Activated CD8-positive, alpha-beta memory T cell treated with anti-CD3 and anti-CD28 coated beads for 48 hours (primary cell): ENCODE data around the gene COL4A5.

Source experiments
- DNase-seq, 3 experiments: peaks; one replicate each; pipeline ENCODE4 v3.0.0-alpha.2; 2020; ENCODE audit warnings: low read depth in 2 of 3, low spot score in 2 of 3

COL4A5 gene

GRCh38 chrX:108640817-108641216, 201.2 kb downstream of the COL4A5 start:
- no peak for DNase-seq

- no peak for DNase-seq
These were observed 202.1 kb downstream of the COL4A5 start for GRCh38 chrX:108641589-108642272.

DNA sequence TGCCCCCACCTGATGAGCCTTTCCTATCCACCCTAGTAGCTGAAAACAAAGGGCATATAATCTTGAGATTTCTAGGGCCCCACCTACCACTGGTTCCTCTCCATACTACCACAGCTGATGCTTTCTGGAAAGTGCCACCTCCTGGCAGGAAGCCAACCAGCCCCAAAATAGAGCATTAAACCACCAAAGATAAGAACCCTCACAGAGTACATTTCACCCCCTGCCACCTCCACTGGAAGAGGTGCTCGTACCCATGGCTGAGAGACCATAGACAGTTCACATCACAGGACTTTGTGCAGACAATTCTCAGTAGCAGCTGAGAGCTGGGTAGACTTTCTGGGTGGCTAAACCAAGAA, 202.6 kb downstream of the COL4A5 start:
- DNase-seq, result no peak

GRCh38 chrX:108664701-108665100, 225.1 kb downstream of the COL4A5 start:
- no peak for DNase-seq

DNA sequence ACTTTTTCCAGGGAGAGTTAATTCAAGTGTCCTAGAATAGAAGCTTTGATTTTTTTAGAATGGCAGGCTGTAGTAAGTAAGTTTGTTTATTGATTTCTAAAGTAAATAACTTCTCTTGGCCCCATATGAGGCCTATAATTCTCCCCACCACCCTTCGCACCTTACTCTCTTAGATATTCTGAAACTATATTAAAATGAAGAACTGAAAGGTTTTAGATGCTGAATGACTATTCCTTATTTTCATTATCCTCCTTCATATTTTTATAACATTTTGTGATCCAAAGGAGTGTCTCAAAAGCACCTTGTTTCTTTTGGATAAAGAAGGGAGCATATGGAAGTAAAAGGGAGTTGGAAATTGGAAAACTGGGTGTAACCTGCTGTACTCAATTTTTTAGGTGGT, 226.5 kb downstream of the COL4A5 start:
- DNase-seq, result no peak

DNA sequence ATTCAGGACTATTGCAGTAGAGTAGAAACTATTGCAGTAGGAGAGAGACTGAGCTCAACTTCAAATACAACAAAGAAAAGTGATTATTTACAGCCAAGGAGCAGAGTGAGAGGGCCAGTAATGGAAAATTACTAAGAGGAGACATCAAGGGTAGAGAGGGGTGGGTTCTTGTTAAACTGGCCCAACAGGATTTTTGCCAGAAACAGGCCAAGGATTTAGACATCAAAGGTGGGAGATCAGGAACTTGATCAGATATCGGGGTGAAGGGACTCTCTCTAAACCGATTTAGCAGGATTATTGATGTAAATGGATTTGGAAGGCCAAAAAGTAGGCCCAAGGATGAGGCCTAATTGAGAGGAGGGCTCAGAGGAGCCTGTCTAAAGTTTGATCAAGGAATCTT, 231.9 kb downstream of the COL4A5 start:
- DNase-seq, result no peak

DNA sequence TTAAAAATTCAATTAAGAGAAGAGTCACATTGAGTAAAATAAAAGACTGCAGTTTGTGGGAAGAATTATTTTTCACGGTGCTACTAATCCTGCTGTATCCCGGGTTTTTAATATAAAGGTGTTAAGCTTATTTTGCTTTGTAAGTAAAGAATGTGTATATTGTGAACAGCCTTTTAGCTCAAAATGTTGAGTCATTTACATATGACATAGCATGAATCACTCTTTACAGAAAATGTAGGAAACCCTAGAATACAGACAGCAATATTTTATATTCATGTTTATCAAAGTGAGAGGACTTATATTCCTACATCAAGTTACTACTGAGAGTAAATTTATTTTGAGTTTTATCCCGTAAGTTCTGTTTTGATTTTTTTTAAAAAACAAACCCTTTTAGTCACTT, 257.1 kb downstream of the COL4A5 start:
- no peak for DNase-seq

- DNase-seq, result no peak
These were observed 259.7 kb downstream of the COL4A5 start for GRCh38 chrX:108699368-108699767.

DNA sequence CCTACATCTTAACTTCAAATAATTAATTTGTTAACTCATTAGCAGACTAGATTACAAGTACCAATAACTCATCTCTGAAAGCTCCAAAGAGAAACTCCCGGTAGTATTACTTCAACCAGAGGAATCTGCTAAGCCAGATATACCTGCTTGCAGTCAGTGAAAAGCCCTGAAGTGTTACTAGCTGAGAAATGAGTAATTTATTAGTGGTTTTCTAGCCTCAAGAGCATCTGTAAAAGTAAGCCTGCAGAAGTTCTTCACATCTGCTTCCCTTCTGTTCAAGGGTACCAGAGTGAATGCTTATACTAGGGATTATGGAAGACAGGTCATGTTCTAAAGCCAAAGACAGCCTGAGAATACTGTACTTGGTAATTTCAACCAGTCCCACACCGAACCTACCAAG, 262.0 kb downstream of the COL4A5 start:
- no peak for DNase-seq

- no peak for DNase-seq
These were observed 262.9 kb downstream of the COL4A5 start for GRCh38 chrX:108702530-108702929.

DNA sequence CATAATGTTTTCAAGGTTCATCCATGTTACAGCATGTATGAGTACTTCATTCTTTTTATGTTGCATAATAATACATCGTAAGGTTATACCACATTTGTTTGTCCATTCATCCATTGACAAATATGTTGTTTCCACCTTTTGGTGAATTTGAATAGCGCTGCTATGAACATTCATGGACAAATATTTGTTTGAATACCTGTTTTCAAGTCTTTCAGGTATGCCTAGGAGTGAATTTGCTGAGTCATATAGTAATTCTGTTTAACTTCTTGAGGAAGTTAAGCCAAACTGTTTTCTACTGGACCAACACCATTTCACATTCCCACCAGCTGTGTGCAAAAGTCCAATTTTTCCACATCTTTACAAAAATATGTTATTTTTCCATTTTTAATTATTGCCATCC, 265.2 kb downstream of the COL4A5 start:
- no peak for DNase-seq

DNA sequence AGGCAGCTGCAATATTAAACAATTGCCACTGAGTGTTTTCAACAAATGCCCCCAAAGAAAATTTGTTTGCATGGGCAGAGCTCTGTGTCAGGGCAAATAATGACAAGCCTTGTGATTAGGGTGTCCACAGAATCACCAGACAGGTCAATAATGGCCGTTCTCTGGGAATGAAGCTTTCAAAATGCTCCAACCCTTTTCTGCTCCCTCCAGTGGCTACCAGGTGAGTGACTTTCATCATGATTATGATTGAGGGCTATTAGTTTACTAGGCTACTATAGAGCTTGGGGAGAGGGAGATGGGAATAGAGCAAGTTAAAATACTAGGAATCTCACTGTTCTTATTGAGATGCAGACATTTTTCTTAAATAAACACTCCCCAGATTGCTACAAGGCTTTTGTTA, 273.2 kb downstream of the COL4A5 start:
- DNase-seq, result no peak

DNA sequence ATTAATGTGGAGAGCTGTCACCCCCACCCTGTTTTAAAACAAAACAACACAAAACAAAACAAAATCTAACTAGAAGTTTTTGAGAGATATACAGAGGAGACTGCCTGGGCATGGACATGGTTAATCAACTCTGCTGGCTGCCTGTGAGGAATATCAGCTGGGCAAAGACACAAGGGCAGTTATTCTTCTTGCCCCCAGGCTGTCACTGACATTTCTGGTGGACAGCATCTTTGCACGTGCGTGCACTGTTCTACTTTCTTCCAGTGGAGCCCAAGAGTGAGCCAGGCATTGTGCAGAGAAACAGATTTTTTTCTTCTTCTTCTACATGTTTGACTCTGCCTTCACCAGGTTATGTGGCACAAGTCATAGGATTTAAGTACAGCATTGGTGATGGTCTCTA, 282.9 kb downstream of the COL4A5 start:
- DNase-seq, result no peak

DNA sequence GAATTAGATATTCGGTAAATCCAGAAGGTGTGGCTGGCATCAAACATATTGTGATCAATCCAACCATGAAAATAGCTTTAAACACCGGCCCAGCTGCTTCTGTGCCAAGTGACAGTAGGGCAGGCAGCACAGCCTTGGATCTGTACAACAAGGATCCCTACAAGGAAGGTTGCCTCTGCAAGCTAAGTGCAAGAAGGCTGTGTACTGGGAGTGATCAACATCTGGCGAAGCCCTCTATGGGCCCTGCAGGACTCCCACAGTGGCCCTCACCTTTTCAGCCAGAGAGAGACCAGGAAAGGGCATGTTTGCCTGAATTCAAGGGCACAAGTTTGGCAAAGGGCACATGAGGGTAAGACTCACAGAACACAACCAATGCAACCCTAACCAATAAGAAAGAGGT, 287.1 kb downstream of the COL4A5 start:
- no peak for DNase-seq

GRCh38 chrX:108731153-108731552, 291.5 kb downstream of the COL4A5 start:
- DNase-seq, result no peak

DNA sequence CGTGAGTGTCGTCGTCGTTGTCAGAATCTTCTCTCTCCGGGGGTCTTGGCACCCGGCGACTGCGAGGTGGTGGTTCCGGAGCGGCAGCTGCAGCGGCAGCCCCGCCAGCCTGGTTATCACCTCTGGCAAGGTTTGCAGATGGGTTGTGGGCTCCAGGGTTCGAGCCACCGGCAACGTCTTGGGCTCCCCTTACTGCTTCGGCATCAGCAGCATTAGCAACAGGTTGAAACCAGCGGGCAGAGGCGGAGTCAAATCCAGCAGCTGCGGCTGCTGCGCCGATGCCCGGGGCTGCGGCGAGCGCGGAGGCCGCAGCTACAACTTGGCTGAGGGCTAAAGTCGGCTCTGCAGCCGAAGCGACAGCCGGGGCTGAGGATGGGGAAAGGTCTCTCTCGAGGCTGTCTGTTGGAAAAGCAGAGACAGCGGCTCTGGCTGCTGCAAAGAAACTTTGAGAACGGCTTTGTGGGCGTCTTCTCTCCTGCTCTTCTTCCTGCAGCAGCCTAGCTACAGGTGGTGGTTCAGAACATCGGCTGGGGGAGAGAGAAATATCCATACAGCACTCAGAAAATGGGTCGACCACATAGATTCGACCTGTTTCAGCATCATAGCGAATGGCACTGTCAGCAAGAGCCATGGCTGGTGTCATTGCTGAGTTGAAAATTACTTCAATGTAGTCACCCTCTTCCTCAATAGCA, 293.1 kb downstream of the COL4A5 start:
- no peak for DNase-seq

DNA sequence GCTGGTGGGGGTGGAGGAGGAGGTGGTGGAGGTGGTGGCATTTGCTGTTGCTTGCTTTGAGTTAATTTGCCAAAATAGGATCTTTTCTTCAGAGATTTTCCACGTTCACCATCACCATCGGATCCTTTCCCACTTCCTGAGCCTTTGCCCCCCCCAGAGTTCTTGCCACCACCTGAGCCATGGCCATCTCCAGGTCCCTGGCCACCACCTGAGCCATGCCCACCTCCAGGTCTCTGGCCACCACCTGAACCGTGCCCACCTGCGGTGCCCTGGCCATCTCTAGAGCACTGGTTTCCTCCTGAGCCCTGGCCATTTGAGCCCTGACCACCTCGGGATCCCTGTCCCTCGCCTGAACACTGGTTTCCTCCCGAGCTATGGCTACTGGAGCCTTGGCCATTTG, 294.8 kb downstream of the COL4A5 start:
- no peak for DNase-seq

DNA sequence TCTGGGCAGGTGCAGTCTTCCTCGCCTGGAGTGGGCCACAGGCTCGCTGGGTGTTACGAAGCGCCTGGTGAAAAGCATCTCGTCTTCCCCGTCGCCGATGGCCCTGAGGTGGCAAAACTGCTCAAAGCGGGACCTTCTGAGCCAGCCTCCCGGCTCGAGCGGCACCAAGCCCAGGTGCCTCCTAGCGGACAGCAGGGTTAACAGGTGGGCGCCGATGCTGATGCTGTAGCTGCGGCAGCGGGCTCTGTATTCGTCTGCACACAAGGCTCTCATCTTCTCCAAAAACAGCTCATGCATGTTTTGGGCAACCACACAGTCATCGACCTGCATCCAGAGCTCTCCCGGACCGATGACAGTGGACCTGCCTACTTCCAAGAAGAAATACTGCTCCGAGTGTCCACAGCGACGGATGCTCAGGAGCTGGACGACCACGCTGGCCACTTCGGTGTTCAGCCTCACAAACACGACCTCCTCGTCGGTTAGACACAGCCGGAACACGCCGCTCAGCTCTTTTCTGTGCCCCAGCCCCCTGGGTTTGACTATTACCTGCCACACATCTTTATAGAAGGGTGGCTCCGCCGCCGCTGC, 295.5 kb downstream of the COL4A5 start:
- no peak for DNase-seq

DNA sequence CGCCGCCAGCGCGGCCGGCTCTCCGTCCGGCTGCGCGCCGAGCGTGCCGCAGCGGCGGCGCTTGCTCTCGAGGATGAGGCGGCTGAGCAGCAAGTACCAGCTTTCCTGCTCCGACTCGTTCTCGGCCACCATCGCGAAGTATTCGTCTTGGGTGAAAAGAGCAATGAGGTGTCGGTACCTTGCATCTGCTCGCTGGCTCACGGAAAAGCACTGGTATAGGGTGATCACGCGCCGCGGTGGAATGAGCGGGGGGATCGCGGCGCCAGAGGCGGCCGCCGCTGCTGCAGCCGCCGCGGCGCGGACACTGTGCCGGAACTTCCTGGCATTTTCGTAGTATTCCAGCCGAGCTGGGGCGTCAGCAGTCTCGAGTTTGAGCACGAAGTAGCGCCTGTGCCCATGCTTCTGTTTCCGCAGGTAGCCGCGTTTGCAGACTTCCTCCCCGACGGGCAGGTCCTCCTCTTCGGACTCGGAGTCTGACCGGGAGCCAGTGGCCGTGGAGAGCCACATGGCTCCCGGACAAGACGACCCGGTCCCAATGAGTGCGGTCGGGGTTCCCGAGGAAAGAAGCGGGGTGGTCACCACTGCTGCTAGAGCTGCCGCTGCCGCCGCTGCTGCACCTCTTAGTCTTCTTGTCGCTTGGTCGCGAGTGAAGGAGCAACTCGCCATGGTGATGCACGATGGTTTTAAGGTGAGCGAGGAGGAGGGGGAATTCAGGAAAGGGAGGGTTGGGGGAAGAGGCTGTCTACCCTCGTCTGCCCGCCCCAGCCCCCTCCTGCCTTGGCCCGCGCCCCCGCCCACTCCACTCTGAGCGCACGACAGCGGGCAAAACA, 296.3 kb downstream of the COL4A5 start:
- no peak for DNase-seq

- no peak for DNase-seq
These were observed 297.2 kb downstream of the COL4A5 start, which contains the start of gene IRS4 for GRCh38 chrX:108736509-108737479. Gene IRS4 (minus strand): TSS chrX:108736563.

DNA sequence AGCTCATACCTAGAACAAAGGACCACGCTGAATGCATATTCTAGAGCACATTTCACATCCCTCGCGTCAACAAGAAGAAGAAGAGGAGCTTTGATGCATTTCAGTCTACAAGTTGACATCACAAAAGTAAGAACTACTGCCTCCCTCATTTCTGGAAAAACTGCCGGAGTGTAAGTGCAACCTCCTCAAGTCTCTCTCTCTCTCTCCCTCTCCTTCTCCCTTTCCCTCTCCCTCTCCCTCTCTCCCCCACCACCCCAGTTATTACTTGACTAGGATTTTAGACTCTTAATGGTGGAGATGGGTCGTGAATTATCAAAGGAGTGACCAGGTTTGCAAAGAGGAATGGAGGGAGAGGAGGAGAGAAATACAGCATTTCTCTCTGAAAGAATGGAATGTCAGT, 298.1 kb downstream of the COL4A5 start:
- DNase-seq, result no peak
